Endothelial cell (in vitro differentiated cells): ENCODE data around the gene MAP4K5. TPM values are rescaled to one million over a fixed set of nuclear protein-coding genes. Genes with fewer than 3 reads are reported as not detected.
A peak's percentile ranks its signal among the peaks of the same experiment; 100 is the strongest.

Source experiments
- DNase-seq: peaks from one replicate; pipeline ENCODE4 v3.0.0; 2021; ENCODE audit warnings: low spot score
- H3K27ac Mint-ChIP-seq: one replicate; pipeline ENCODE4 v1.8.0; 2021; ENCODE audit warnings: mixed read lengths, inconsistent platforms; ENCODE audit not compliant: unreplicated experiment
- H3K27me3 Mint-ChIP-seq: one replicate; pipeline ENCODE4 v1.8.0; 2021; ENCODE audit warnings: mild to moderate bottlenecking, moderate library complexity, mixed read lengths, inconsistent platforms; ENCODE audit not compliant: unreplicated experiment
- H3K36me3 Mint-ChIP-seq: one replicate; pipeline ENCODE4 v1.8.0; 2021; ENCODE audit warnings: mild to moderate bottlenecking, low read depth, mixed read lengths, inconsistent platforms; ENCODE audit not compliant: unreplicated experiment
- H3K4me1 Mint-ChIP-seq: one replicate; pipeline ENCODE4 v1.8.0; 2021; ENCODE audit warnings: mild to moderate bottlenecking, mixed read lengths, inconsistent platforms; ENCODE audit not compliant: unreplicated experiment
- H3K4me3 Mint-ChIP-seq: one replicate; pipeline ENCODE4 v1.8.0; 2021; ENCODE audit warnings: mild to moderate bottlenecking, mixed read lengths, inconsistent platforms; ENCODE audit not compliant: unreplicated experiment
- H3K9me3 Mint-ChIP-seq: one replicate; pipeline ENCODE4 v1.8.0; 2021; ENCODE audit warnings: mixed read lengths, inconsistent platforms; ENCODE audit not compliant: unreplicated experiment
- CTCF ChIP-seq: fragments of 200-600 bp; sonication (generic); IDR thresholded peaks from one replicate; pipeline ENCODE4 v1.5.0; 2021; ENCODE audit warnings: antibody characterized with exemption; ENCODE audit not compliant: unreplicated experiment
- total RNA-seq: library from RNA; stranded (reverse); fragmentation: NEBNext Ultra II Directional; extraction: Animal tissue kit (Norgen Biotek cat#: 25700); gene quantifications from one replicate; pipeline ENCODE4 v1.2.1, GENCODE V29; 2021; ENCODE audit not compliant: unreplicated experiment

MAP4K5 gene
- total RNA-seq, 1 donor from 2014 or later: 99.3 TPM

GRCh38 chr14:50410921-50411320 is 121.4 kb downstream of the MAP4K5 start:
- H3K4me3 Mint-ChIP-seq: no peak overlapping the region
- no peak overlapping the region for H3K27ac Mint-ChIP-seq
- H3K4me1 Mint-ChIP-seq: no peaks in the 10 kb centered on the region
- peaks cover 14% of the 10 kb centered on the region for H3K36me3 Mint-ChIP-seq
- peaks cover 2% of the 10 kb centered on the region for H3K27me3 Mint-ChIP-seq
- H3K9me3 Mint-ChIP-seq: no peaks in the 10 kb centered on the region
- no peak for DNase-seq
- TF ChIP-seq CTCF: no peak

- H3K27me3 Mint-ChIP-seq: peaks cover under 1% of the 10 kb centered on the region
- no peak for TF ChIP-seq CTCF
- H3K27ac Mint-ChIP-seq: no peak overlapping the region
- H3K4me1 Mint-ChIP-seq: no peaks in the 10 kb centered on the region
- peaks cover 12% of the 10 kb centered on the region for H3K36me3 Mint-ChIP-seq
- H3K4me3 Mint-ChIP-seq: no peak overlapping the region
- no peaks in the 10 kb centered on the region for H3K9me3 Mint-ChIP-seq
- DNase-seq: no peak
Measured at GRCh38 chr14:50410071-50410470, 122.3 kb downstream of the MAP4K5 start.

GRCh38 chr14:50407111-50407812 is 125.1 kb downstream of the MAP4K5 start:
- Mint-ChIP-seq H3K36me3 (peaks cover 8% of the 10 kb centered on the region), H3K27ac (no peak overlapping the region), H3K4me3 (no peak overlapping the region), H3K27me3 (no peaks in the 10 kb centered on the region), H3K4me1 (peaks cover 14% of the 10 kb centered on the region), H3K9me3 (no peaks in the 10 kb centered on the region)
- TF ChIP-seq CTCF: no peak
- no peak for DNase-seq

GRCh38 chr14:50403419-50403818 is 128.9 kb downstream of the MAP4K5 start:
- Mint-ChIP-seq H3K4me3 (no peak overlapping the region), H3K9me3 (no peaks in the 10 kb centered on the region), H3K27me3 (no peaks in the 10 kb centered on the region), H3K4me1 (peaks cover 18% of the 10 kb centered on the region), H3K27ac (peak overlapping the region; percentile 98), H3K36me3 (peaks cover 5% of the 10 kb centered on the region)
- TF ChIP-seq CTCF: no peak
- DNase-seq: peak; percentile 19

GRCh38 chr14:50402965-50403364 is 129.4 kb downstream of the MAP4K5 start:
- no peaks in the 10 kb centered on the region for H3K9me3 Mint-ChIP-seq
- DNase-seq: no peak
- peak overlapping the region; percentile 53 for H3K27ac Mint-ChIP-seq
- peaks cover 5% of the 10 kb centered on the region for H3K36me3 Mint-ChIP-seq
- no peak for TF ChIP-seq CTCF
- H3K27me3 Mint-ChIP-seq: no peaks in the 10 kb centered on the region
- peaks cover 18% of the 10 kb centered on the region for H3K4me1 Mint-ChIP-seq
- H3K4me3 Mint-ChIP-seq: no peak overlapping the region
